GM21447 (cell line): Measurements from ENCODE around the gene GCHFR.

Source experiments
- ATAC-seq: cut with Tn5 transposase; IDR thresholded peaks from one replicate; pipeline ENCODE4 v1.9.1; 2021; ENCODE audit not compliant: unreplicated experiment

The GCHFR gene

GRCh38 chr15:40754883-40755811, 8.7 kb upstream of the GCHFR start, which contains the start of gene RMDN3:
TSS of gene RMDN3 (minus strand) at chr15:40755254. CDS start at chr15:40754783, 471 bp downstream.
- peak; percentile 66 for ATAC-seq

GRCh38 chr15:40755812-40756208, 8.1 kb upstream of the GCHFR start:
- ATAC-seq = no peak

- ATAC-seq = no peak
Observed at GRCh38 chr15:40756938-40757337, 6.9 kb upstream of the GCHFR start.

- ATAC-seq = no peak
Observed at GRCh38 chr15:40759961-40760360, 3.9 kb upstream of the GCHFR start.

GRCh38 chr15:40762919-40763800, 708 bp upstream of the GCHFR start:
- ATAC-seq = no peak

- ATAC-seq = no peak
Observed at GRCh38 chr15:40764629-40765103, 798 bp downstream of the GCHFR start.

- no peak for ATAC-seq
Observed at GRCh38 chr15:40766194-40766815, 2.4 kb downstream of the GCHFR start.

GRCh38 chr15:40766906-40767837, 3.3 kb downstream of the GCHFR start:
- ATAC-seq = no peak

- ATAC-seq = no peak
Observed at GRCh38 chr15:40767838-40768500, 4.1 kb downstream of the GCHFR start.

- no peak for ATAC-seq
Observed at GRCh38 chr15:40768521-40769273, 4.8 kb downstream of the GCHFR start.

- peak; percentile 43 for ATAC-seq
Observed at GRCh38 chr15:40769274-40770146, 5.6 kb downstream of the GCHFR start, which contains the start of gene C15orf62. TSS of gene C15orf62 (plus strand) at chr15:40769980. CDS start at chr15:40770496, 516 bp downstream.

- no peak for ATAC-seq
Observed at GRCh38 chr15:40770147-40770721, 6.4 kb downstream of the GCHFR start.

GRCh38 chr15:40771242-40771641, 7.4 kb downstream of the GCHFR start:
- ATAC-seq = no peak

- no peak for ATAC-seq
Observed at GRCh38 chr15:40772014-40772413, 8.1 kb downstream of the GCHFR start.

GRCh38 chr15:40773496-40773895, 9.6 kb downstream of the GCHFR start:
- ATAC-seq = no peak

GRCh38 chr15:40773902-40774301, 10.0 kb downstream of the GCHFR start:
- no peak for ATAC-seq

GRCh38 chr15:40775007-40775406, 11.1 kb downstream of the GCHFR start:
- ATAC-seq = no peak
